ENCODE results near the gene SLC12A1. TPM values are rescaled to one million over a fixed set of nuclear protein-coding genes. Genes with fewer than 3 reads are reported as not detected.

SLC12A1 gene
- total RNA-seq, 4 donors from 2014 or later: not detected

- 67 to 93% methylated on average over 1 of the region's 1 CpG for WGBS, 2 donors (ENCODE audit: low coverage in 1 of 2)
- H3K27ac ChIP-seq: no peak overlapping the region
- H3K36me3 ChIP-seq: no peaks in the 10 kb centered on the region
- TF ChIP-seq EP300 (IDR thresholded peaks at IDR 0.05; ENCODE audit: low read depth) (no peak), POLR2AphosphoS5 (IDR thresholded peaks at IDR 0.05) (no peak), POLR2A (IDR thresholded peaks at IDR 0.05) (no peak)
- TF ChIP-seq, protein P1, sequence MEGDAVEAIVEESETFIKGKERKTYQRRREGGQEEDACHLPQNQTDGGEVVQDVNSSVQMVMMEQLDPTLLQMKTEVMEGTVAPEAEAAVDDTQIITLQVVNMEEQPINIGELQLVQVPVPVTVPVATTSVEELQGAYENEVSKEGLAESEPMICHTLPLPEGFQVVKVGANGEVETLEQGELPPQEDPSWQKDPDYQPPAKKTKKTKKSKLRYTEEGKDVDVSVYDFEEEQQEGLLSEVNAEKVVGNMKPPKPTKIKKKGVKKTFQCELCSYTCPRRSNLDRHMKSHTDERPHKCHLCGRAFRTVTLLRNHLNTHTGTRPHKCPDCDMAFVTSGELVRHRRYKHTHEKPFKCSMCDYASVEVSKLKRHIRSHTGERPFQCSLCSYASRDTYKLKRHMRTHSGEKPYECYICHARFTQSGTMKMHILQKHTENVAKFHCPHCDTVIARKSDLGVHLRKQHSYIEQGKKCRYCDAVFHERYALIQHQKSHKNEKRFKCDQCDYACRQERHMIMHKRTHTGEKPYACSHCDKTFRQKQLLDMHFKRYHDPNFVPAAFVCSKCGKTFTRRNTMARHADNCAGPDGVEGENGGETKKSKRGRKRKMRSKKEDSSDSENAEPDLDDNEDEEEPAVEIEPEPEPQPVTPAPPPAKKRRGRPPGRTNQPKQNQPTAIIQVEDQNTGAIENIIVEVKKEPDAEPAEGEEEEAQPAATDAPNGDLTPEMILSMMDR (IDR thresholded peaks at IDR 0.05): no peak
- no peak for DNase-seq
- H3K4me1 ChIP-seq: no peaks in the 10 kb centered on the region
- H3K27me3 ChIP-seq: no peaks in the 10 kb centered on the region
- intact Hi-C loops (cut with DNase I; ENCODE audit: low total_unique reads): no loop called here
- in situ Hi-C loops (cut with MboI; ENCODE audit: low pct_ligation_motif_present in 1 of 4, low pct_unique_long_range_greater_than_20kb in 1 of 4, low sequenced_read_pairs in 3 of 4): loop anchor here in 1 of 4 donors (25.0 kb wide), 1 partner anchor 1033 kb away; no protein-coding TSS in a partner anchor
- no peaks in the 10 kb centered on the region for H3K9me3 ChIP-seq
- no peak overlapping the region for H3K4me3 ChIP-seq
Measured at GRCh38 chr15:48244921-48245320, 38.8 kb downstream of the SLC12A1 start.

- H3K4me3 ChIP-seq: no peak overlapping the region
- H3K9me3 ChIP-seq: no peaks in the 10 kb centered on the region
- 86 to 100% methylated on average over 1 to 5 of the region's 5 CpGs for WGBS, 2 donors (ENCODE audit: low coverage in 1 of 2)
- TF ChIP-seq POLR2AphosphoS5 (IDR thresholded peaks at IDR 0.05): no peak
- TF ChIP-seq, protein P1 (IDR thresholded peaks at IDR 0.05): no peak
- TF ChIP-seq EP300 (IDR thresholded peaks at IDR 0.05; ENCODE audit: low read depth): no peak
- TF ChIP-seq POLR2A (IDR thresholded peaks at IDR 0.05): no peak
- H3K27me3 ChIP-seq: no peaks in the 10 kb centered on the region
- DNase-seq: no peak
- H3K27ac ChIP-seq: no peak overlapping the region
- H3K36me3 ChIP-seq: no peaks in the 10 kb centered on the region
- H3K4me1 ChIP-seq: no peaks in the 10 kb centered on the region
- intact Hi-C loops (cut with DNase I; ENCODE audit: low total_unique reads): no loop called here
- in situ Hi-C loops (cut with MboI; ENCODE audit: low pct_ligation_motif_present in 1 of 4, low pct_unique_long_range_greater_than_20kb in 1 of 4, low sequenced_read_pairs in 3 of 4): loop anchor here in 1 of 4 donors (25.0 kb wide), 1 partner anchor 1036 kb away; no protein-coding TSS in a partner anchor
Measured at GRCh38 chr15:48248414-48248813, 42.3 kb downstream of the SLC12A1 start.

DNA sequence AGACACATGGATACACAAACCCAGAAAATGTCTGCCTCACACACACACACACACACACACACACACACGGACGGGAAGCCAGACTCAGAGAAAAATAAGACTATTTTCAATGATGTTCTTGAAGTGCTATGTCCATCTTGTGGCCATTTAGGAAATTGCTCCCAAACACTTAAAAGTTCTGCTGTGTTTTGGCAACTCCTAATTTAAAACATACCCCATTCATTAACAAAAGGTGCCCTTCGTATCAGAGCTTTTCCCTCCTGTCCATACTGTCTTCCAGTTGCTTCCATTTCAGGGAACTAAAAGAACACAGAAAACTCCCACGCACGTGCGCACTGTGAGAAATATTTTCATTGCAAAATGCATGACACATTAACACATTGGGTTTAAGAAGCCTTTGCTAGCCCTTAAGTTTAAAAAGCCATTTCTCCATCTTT lies 44.6 kb downstream of the SLC12A1 start:
- no peaks in the 10 kb centered on the region for H3K27me3 ChIP-seq
- peak; percentile 12 for DNase-seq
- H3K9me3 ChIP-seq: no peaks in the 10 kb centered on the region
- no peaks in the 10 kb centered on the region for H3K4me1 ChIP-seq
- H3K36me3 ChIP-seq: no peaks in the 10 kb centered on the region
- TF ChIP-seq POLR2AphosphoS5 (IDR thresholded peaks at IDR 0.05): no peak
- no peak for TF ChIP-seq POLR2A (IDR thresholded peaks at IDR 0.05)
- TF ChIP-seq, protein P1 (IDR thresholded peaks at IDR 0.05): peak; percentile 46 to 64 (median 55)
- WGBS, 2 donors (ENCODE audit: low coverage in 1 of 2): 38 to 42% methylated on average over 6 of the region's 6 CpGs
- H3K4me3 ChIP-seq: no peak overlapping the region
- intact Hi-C loops (cut with DNase I; ENCODE audit: low total_unique reads) (no loop called here), in situ Hi-C loops (cut with MboI; ENCODE audit: low pct_ligation_motif_present in 1 of 4, low pct_unique_long_range_greater_than_20kb in 1 of 4, low sequenced_read_pairs in 3 of 4) (loop anchor here in 2 of 4 donors (25.0 kb wide), 1 partner anchor 1063 kb away; no protein-coding TSS in a partner anchor)
- no peak overlapping the region for H3K27ac ChIP-seq

DNA sequence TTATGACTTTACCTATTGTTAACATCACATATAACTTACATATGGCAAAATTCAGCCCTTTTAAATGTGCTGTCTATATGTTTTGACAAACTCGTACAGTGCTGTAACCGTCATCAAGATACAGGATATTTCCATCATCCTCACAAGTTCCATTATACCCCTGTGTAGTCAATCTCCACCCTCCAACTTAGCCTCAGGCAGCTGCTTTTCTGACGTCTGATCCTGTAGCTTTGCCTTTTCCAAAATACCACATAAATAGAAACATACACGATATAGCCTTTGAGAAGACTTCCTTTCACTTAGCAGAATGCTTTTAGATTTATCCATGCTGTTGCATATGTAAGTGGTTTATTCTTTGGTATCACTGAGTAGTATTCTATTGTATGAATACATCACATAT lies 47.1 kb downstream of the SLC12A1 start:
- intact Hi-C loops (cut with DNase I; ENCODE audit: low total_unique reads) (no loop called here), in situ Hi-C loops (cut with MboI; ENCODE audit: low pct_ligation_motif_present in 1 of 4, low pct_unique_long_range_greater_than_20kb in 1 of 4, low sequenced_read_pairs in 3 of 4) (loop anchor here in 2 of 4 donors (25.0 kb wide), 1 partner anchor 1066 kb away; no protein-coding TSS in a partner anchor)
- TF ChIP-seq, protein P1 (IDR thresholded peaks at IDR 0.05): no peak
- TF ChIP-seq POLR2AphosphoS5 (IDR thresholded peaks at IDR 0.05): no peak
- TF ChIP-seq EP300 (IDR thresholded peaks at IDR 0.05; ENCODE audit: low read depth): no peak
- TF ChIP-seq POLR2A (IDR thresholded peaks at IDR 0.05): no peak
- Histone ChIP-seq H3K4me1 (no peaks in the 10 kb centered on the region), H3K27me3 (no peaks in the 10 kb centered on the region), H3K4me3 (no peak overlapping the region), H3K9me3 (no peaks in the 10 kb centered on the region), H3K27ac (no peak overlapping the region), H3K36me3 (no peaks in the 10 kb centered on the region)
- no peak for DNase-seq
- WGBS, 2 donors (ENCODE audit: low coverage in 1 of 2): 54 to 68% methylated on average over 2 to 4 of the region's 4 CpGs

Measured in transverse colon (tissue), 4 donors.